GM19438 (cell line): ENCODE data around the gene CAPN5.

ENCODE experiments used
- ATAC-seq: cut with Tn5 transposase; IDR thresholded peaks from one replicate; pipeline ENCODE4 v1.9.1; 2021; ENCODE audit warnings: low read depth; ENCODE audit not compliant: unreplicated experiment

Gene CAPN5

GRCh38 chr11:77144857-77145428 lies 78.2 kb downstream of the CAPN5 start:
- no peak for ATAC-seq

GRCh38 chr11:77146261-77147035 lies 79.7 kb downstream of the CAPN5 start:
- ATAC-seq: no peak

- ATAC-seq: no peak
These were observed 80.2 kb downstream of the CAPN5 start for GRCh38 chr11:77147036-77147315.

GRCh38 chr11:77147668-77148321 lies 81.0 kb downstream of the CAPN5 start:
- no peak for ATAC-seq

- ATAC-seq: no peak
These were observed 82.4 kb downstream of the CAPN5 start for GRCh38 chr11:77148963-77149715.

- ATAC-seq: no peak
These were observed 83.1 kb downstream of the CAPN5 start for GRCh38 chr11:77149716-77150392.

- ATAC-seq: no peak
These were observed 84.1 kb downstream of the CAPN5 start for GRCh38 chr11:77150836-77151235.

DNA sequence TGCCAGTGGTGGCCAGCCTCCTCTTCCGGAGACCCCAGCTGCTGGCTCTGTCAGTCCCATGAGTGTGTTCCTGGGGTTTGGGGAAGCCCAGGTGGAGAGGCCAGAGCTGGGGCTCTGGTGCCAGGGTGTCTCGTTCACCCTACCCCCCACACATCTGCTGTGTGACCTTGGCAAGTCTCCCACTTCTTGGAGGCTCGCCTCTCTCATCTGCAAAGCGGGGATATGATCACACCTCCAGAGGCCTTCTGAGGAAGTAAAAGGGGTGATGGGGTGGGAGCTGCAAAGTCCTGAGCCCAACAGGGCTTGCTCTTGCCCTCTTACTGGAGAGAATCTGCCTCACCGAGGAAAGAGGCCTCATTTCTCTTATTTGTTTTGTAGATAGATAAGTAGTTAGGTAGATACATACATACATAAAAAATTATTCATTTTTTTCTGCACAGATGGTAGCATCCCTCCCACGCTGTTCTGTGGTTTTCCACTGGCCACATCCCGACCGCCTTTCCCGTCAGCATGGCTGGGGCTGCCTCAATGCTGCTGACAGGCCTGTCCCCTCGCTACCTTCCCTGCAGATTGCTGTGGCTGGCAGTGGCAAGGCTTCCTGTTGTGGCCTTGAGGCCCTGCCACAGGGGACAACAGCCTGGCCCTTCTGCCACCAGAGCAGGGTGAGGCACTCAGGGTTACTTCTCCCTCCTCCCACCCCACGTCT lies 85.2 kb downstream of the CAPN5 start:
- ATAC-seq: no peak

DNA sequence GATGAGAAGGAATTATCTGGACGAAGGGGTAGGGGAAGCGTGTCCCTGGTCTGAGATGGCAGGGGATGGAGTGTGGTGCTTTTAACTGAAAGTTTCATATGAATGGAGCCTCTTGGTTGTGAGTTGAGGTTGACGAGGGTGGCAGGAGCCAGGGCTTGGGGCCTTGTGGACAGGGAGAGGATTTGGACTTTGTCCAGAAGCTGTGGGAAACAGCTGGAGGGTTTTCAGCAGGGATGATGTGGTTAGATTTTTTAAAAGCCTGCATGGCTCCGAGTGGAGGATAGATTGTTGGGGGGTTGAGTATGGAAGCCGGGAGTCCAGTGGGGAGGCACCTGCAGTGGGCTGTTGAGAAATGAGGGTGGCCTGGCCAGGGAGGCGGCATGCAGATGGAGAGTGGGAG lies 86.1 kb downstream of the CAPN5 start:
- no peak for ATAC-seq

- ATAC-seq: no peak
These were observed 86.8 kb downstream of the CAPN5 start for GRCh38 chr11:77153276-77154185.

DNA sequence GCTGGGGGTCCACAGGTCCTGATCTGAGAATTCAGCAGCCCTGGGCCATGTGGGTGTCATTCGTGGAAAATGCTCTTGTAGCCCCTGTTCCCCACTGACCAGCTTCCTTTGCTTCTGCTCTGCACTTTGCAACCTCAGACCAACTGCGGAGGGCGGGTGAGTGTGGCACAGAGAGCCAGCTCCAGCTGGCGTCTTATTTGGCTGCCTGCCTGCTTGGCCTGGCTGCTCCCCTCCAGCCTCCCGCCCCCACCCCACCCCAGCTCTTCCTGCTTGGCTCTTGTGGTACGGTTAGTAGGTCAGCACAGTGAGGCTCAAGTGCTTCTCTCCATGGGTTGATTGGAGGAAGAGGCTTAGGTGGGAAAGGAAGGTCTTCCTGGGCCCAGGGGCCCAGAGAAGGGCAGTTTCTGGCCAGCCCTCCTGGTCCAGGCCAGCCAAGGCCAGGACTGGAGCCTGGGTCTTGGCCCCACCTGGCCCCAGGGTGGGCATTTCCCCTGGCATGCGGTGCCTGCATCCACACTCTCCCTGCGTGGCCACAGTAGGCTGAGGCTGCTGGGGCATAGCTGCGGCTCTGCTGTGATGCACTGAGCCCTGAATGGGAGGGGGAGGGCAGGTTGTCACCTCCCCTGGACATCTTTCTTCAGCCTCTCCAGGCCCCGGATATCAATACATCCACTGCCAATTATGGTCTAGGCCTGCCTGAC lies 87.8 kb downstream of the CAPN5 start:
- ATAC-seq: no peak

GRCh38 chr11:77155082-77155475 lies 88.3 kb downstream of the CAPN5 start:
- no peak for ATAC-seq

- no peak for ATAC-seq
These were observed 88.9 kb downstream of the CAPN5 start for GRCh38 chr11:77155556-77156130.

GRCh38 chr11:77156396-77157195 lies 89.8 kb downstream of the CAPN5 start:
- no peak for ATAC-seq

- ATAC-seq: no peak
These were observed 91.4 kb downstream of the CAPN5 start for GRCh38 chr11:77158041-77158695.

DNA sequence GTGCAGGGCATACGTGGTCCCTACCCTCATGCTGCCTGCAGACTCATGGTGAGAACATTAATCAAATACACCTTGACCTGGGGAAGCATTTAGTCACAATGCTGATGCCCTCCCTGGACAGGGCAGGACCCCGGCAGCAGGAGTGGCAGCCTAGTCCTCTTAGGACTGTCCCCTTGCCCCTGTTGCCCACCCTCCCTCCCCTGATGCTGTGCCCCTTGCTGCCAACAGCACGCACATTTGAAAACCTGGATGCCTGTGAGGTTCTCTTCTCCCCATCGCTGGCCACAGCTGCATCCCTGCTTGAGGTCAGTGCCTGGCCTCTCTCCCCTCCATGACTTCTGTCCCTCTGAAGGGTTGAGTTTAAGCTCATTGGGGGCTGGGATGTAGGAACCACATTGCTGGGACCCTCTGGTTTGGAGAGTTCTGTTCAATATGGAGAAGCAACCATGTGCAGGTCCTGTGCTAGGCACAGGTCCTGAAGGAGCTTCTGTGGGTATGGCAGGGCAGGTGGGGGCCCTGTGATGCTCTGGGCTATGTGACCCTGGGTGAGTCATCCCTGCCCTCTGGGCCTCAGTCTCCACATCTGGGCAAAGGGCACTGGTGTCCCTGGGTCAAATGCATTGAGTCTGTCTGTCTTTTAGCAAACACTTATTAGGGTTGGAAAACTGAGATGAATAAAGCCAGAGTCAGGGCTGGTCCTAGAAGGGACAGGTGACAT lies 92.6 kb downstream of the CAPN5 start:
- ATAC-seq: no peak
